Gastroesophageal sphincter (tissue), 4 donors: ENCODE measurements around the gene TMIGD1. TPM values are rescaled to one million over a fixed set of nuclear protein-coding genes. Genes with fewer than 3 reads are reported as not detected.

Experiments used
- ATAC-seq: fragments of 150-250 bp; one replicate; pipeline ENCODE4 v1.9.1; 2016; ENCODE audit warnings: mild to moderate bottlenecking, moderate library complexity
- H3K27ac ChIP-seq, 4 donors: fragments of 200-600 bp; sonication (generic) in 3 of 4; 1 replicate in 3 of 4; 2 replicates in 1 of 4; pipeline ENCODE4 v1.5.1; 2016 to 2019
- H3K27me3 ChIP-seq: fragments of 200-600 bp; sonication (generic); one replicate; pipeline ENCODE4 v1.5.1; 2019
- H3K36me3 ChIP-seq, 2 donors: fragments of 200-600 bp; sonication (generic); one replicate each; pipeline ENCODE4 v1.5.1; 2019; ENCODE audit warnings: control low read depth in 1 of 2
- H3K4me1 ChIP-seq, 3 donors: fragments of 200-600 bp; sonication (generic); 1 replicate in 2 of 3; 2 replicates in 1 of 3; pipeline ENCODE4 v1.5.1; 2016 to 2019; ENCODE audit warnings: control low read depth in 2 of 3
- H3K4me3 ChIP-seq, 2 donors: fragments of 200-600 bp; sonication (generic); one replicate each; pipeline ENCODE4 v1.5.1; 2019; ENCODE audit warnings: mild to moderate bottlenecking in 1 of 2, moderate library complexity in 1 of 2
- H3K9me3 ChIP-seq, 3 donors: fragments of 200-600 bp; sonication (generic); one replicate each; pipeline ENCODE4 v1.5.1; 2017 to 2019; ENCODE audit warnings: control low read depth in 2 of 3
- CTCF ChIP-seq, 4 experiments: fragments of 200-600 bp in 2 of 4; fragments of 450-650 bp in 2 of 4; sonication (generic) in 1 of 4; IDR thresholded peaks; one replicate each; pipeline ENCODE4 v1.5.1; 2017 to 2019; ENCODE audit warnings: antibody characterized with exemption in 4 of 4, mild to moderate bottlenecking in 2 of 4, moderate library complexity in 2 of 4
- EP300 ChIP-seq: sonication (generic); formaldehyde crosslinking; IDR thresholded peaks from one replicate; pipeline ENCODE4 v1.6.1; 2017; ENCODE audit warnings: antibody characterized with exemption, mild to moderate bottlenecking
- POLR2A ChIP-seq, 2 donors: fragments of 450-650 bp; IDR thresholded peaks; one replicate each; pipeline ENCODE4 v1.6.1; 2017; ENCODE audit warnings: antibody characterized with exemption in 2 of 2, mild to moderate bottlenecking in 2 of 2, moderate library complexity in 1 of 2
- POLR2AphosphoS5 ChIP-seq: sonication (generic); formaldehyde crosslinking; IDR thresholded peaks from one replicate; pipeline ENCODE4 v1.6.1; 2017; ENCODE audit warnings: antibody characterized with exemption
- WGBS, 2 donors: methylation state at CpG; one replicate each; pipeline ENCODE4 v1.1.5; 2018; ENCODE audit warnings: low coverage in 1 of 2; 5-methylcytosine and 5-hydroxymethylcytosine counted together
- total RNA-seq, 4 donors: library from RNA; depleted of rRNA; stranded (reverse); fragments of >200 nt; gene quantifications; one replicate each; pipeline ENCODE4 v1.1.0, GENCODE V29; 2016

TMIGD1 gene
- total RNA-seq, 4 donors from 2014 or later = not detected

DNA sequence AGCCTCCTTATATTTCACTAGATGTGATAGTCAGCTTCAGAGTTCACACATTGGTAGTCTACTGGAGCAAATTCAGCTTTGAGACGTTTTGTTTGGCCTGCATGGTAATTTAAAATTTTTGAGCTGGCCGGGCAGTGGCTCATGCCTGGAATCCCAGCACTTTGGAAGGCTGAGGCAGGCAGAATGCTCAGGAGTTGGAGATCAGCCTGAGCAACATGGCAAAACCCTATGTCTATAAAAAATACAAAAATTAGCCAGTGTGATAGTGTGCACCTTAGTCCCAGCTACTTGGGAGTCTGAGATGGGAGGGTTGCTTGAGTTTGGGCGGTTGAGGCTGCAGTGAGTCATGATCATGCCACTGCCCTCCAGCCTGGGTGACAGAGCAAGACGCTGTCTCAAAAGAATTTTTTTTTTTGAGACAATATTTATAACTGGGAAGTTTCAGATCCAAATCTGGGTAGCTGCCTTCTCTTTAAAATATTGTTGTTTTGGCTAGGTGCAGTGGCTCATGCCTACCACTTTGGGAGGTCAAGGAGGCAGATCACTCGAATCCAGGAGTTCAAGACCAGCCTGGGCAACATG, 37.3 kb downstream of the TMIGD1 start:
- TF ChIP-seq POLR2AphosphoS5 (no peak), POLR2A (IDR thresholded peaks at IDR 0.05) (no peak), CTCF (IDR thresholded peaks at IDR 0.05) (no peak), EP300 (no peak)
- no peaks in the 10 kb centered on the region for H3K9me3 ChIP-seq
- no peaks in the 10 kb centered on the region for H3K27me3 ChIP-seq
- no peaks in the 10 kb centered on the region for H3K36me3 ChIP-seq
- 38 to 40% methylated on average over 1 to 3 of the region's 5 CpGs for WGBS, 2 donors
- H3K4me1 ChIP-seq = peaks cover 0 to 5% (median 0%) of the 10 kb centered on the region in 3 donors
- no peak overlapping the region for H3K4me3 ChIP-seq
- no peak overlapping the region for H3K27ac ChIP-seq
- ATAC-seq = no peak

- peaks cover 0 to 14% of the 10 kb centered on the region in 2 donors for H3K36me3 ChIP-seq
- WGBS, 2 donors = 38 to 69% methylated on average over 7 to 9 of the region's 17 CpGs
- ATAC-seq = no peak
- no peaks in the 10 kb centered on the region for H3K9me3 ChIP-seq
- peak overlapping the region; percentile 85 to 95 for H3K4me3 ChIP-seq
- TF ChIP-seq POLR2AphosphoS5 = no peak
- no peak for TF ChIP-seq EP300
- no peak for TF ChIP-seq CTCF (IDR thresholded peaks at IDR 0.05)
- no peak for TF ChIP-seq POLR2A (IDR thresholded peaks at IDR 0.05)
- peaks cover 7 to 24% (median 11%) of the 10 kb centered on the region in 3 donors for H3K4me1 ChIP-seq
- H3K27ac ChIP-seq = peak overlapping the region; percentile 37 to 89 (median 86)
- H3K27me3 ChIP-seq = no peaks in the 10 kb centered on the region
Observed at GRCh38 chr17:30292286-30292858, 41.5 kb downstream of the TMIGD1 start.

- WGBS, 2 donors = no CpG with 5 or more reads among the region's 89 CpGs
- peaks cover 0 to 20% of the 10 kb centered on the region in 2 donors for H3K36me3 ChIP-seq
- TF ChIP-seq POLR2A (IDR thresholded peaks at IDR 0.05) (peak; percentile 66 to 76), CTCF (IDR thresholded peaks at IDR 0.05) (no peak), EP300 (no peak), POLR2AphosphoS5 (peak; percentile 63)
- H3K27ac ChIP-seq = peak within 1 kb of the TSS; percentile 37 to 89 (median 86)
- ATAC-seq = peak; percentile 97
- H3K4me3 ChIP-seq = peak within 1 kb of the TSS; percentile 85 to 95
- H3K9me3 ChIP-seq = no peaks in the 10 kb centered on the region
- H3K27me3 ChIP-seq = no peaks in the 10 kb centered on the region
- H3K4me1 ChIP-seq = peaks cover 7 to 24% (median 11%) of the 10 kb centered on the region in 3 donors
Observed at GRCh38 chr17:30291543-30292285, 42.1 kb downstream of the TMIGD1 start, which contains the start of gene BLMH. Gene BLMH (minus strand): TSS chr17:30291944. CDS start chr17:30291819, 125 bp downstream.

- Histone ChIP-seq H3K4me1 (peaks cover 7 to 24% (median 11%) of the 10 kb centered on the region in 3 donors), H3K27ac (peak overlapping the region in 3 of 4 donors; percentile 86 to 89 (median 86)), H3K36me3 (peaks cover 5 to 28% of the 10 kb centered on the region in 2 donors), H3K9me3 (no peaks in the 10 kb centered on the region), H3K27me3 (no peaks in the 10 kb centered on the region), H3K4me3 (peak overlapping the region; percentile 85 to 95)
- TF ChIP-seq POLR2A (IDR thresholded peaks at IDR 0.05) = no peak
- TF ChIP-seq CTCF (IDR thresholded peaks at IDR 0.05) = no peak
- TF ChIP-seq EP300 = no peak
- no peak for TF ChIP-seq POLR2AphosphoS5
- ATAC-seq = no peak
- WGBS, 2 donors = 6 to 7% methylated on average over 5 to 11 of the region's 22 CpGs
Observed at GRCh38 chr17:30290696-30291542, 42.9 kb downstream of the TMIGD1 start.
